GM19438 (cell line): ENCODE data around the gene CSE1L.
A peak's percentile ranks its signal among the peaks of the same experiment; 100 is the strongest.
"Not testable (repeated sequence)": the region's sequence is repeated elsewhere in the genome, so short reads cannot be mapped to it uniquely, and the experiment has no call there.

Source experiments
- ATAC-seq: cut with Tn5 transposase; IDR thresholded peaks from one replicate; pipeline ENCODE4 v1.9.1; 2021; ENCODE audit warnings: low read depth; ENCODE audit not compliant: unreplicated experiment

CSE1L gene

GRCh38 chr20:49046087-49046900, at the start of gene CSE1L:
TSS of gene CSE1L (plus strand) at chr20:49046312. CDS start at chr20:49058464, 12,152 bp downstream.
- peak; percentile 86 for ATAC-seq

GRCh38 chr20:48999890-49000870, 45.9 kb upstream of the CSE1L start:
- ATAC-seq: no peak

- ATAC-seq: no peak
These were observed 44.4 kb upstream of the CSE1L start for GRCh38 chr20:49001741-49002140.

- no peak for ATAC-seq
These were observed 39.6 kb upstream of the CSE1L start for GRCh38 chr20:49006446-49006980.

GRCh38 chr20:49009899-49010631, 36.0 kb upstream of the CSE1L start:
- no peak for ATAC-seq

- no peak for ATAC-seq
These were observed 21.9 kb upstream of the CSE1L start for GRCh38 chr20:49024220-49024619.

- ATAC-seq: not testable (repeated sequence)
These were observed 17.9 kb upstream of the CSE1L start for GRCh38 chr20:49028177-49028576.

- ATAC-seq: no peak
These were observed 17.4 kb upstream of the CSE1L start for GRCh38 chr20:49028684-49029083.

- ATAC-seq: no peak
These were observed 16.9 kb upstream of the CSE1L start for GRCh38 chr20:49029203-49029602.

GRCh38 chr20:49030954-49031619, 15.0 kb upstream of the CSE1L start:
- no peak for ATAC-seq

GRCh38 chr20:49032455-49032854, 13.7 kb upstream of the CSE1L start:
- ATAC-seq: no peak

- no peak for ATAC-seq
These were observed 11.9 kb upstream of the CSE1L start for GRCh38 chr20:49034070-49034732.

GRCh38 chr20:49037962-49038387, 8.1 kb upstream of the CSE1L start:
- no peak for ATAC-seq

GRCh38 chr20:49039854-49040253, 6.3 kb upstream of the CSE1L start:
- ATAC-seq: no peak

GRCh38 chr20:49043000-49043399, 3.1 kb upstream of the CSE1L start:
- ATAC-seq: no peak

GRCh38 chr20:49045440-49046086, 549 bp upstream of the CSE1L start:
- no peak for ATAC-seq

GRCh38 chr20:49052334-49052733, 6.2 kb downstream of the CSE1L start:
- no peak for ATAC-seq

- peak; percentile 59 for ATAC-seq
These were observed 8.0 kb downstream of the CSE1L start for GRCh38 chr20:49054056-49054643.
